K562 (cell line): Measurements from ENCODE around the gene COL5A1.

Experiments used
- CBFA2T3 ChIP-seq: fragments of 450-650 bp; IDR thresholded peaks from 2 replicates; pipeline ENCODE4 v1.6.1; 2017
- EZH2 ChIP-seq: IDR thresholded peaks from 2 replicates; pipeline ENCODE4 v1.6.1; 2012; ENCODE audit warnings: low read depth, mild to moderate bottlenecking, inconsistent platforms, low read length, borderline replicate concordance
- GATA2 ChIP-seq: sonication (generic); formaldehyde crosslinking; IDR thresholded peaks from 2 replicates; pipeline ENCODE4 v1.4.0; 2020; ENCODE audit warnings: mild to moderate bottlenecking, missing genetic modification reagents
- TF ChIP-seq, protein P1 (sequence below): IDR thresholded peaks from 3 replicates; pipeline ENCODE4 v1.6.1; 2011; ENCODE audit warnings: borderline replicate concordance, mild to moderate bottlenecking, moderate library complexity; ENCODE audit not compliant: insufficient read length; ENCODE audit errors: extremely low read depth
- TF ChIP-seq, protein P2 (sequence below): sonication (generic); formaldehyde crosslinking; IDR thresholded peaks from 2 replicates; pipeline ENCODE4 v1.8.1; 2022; ENCODE audit warnings: missing genetic modification reagents

DNA sequence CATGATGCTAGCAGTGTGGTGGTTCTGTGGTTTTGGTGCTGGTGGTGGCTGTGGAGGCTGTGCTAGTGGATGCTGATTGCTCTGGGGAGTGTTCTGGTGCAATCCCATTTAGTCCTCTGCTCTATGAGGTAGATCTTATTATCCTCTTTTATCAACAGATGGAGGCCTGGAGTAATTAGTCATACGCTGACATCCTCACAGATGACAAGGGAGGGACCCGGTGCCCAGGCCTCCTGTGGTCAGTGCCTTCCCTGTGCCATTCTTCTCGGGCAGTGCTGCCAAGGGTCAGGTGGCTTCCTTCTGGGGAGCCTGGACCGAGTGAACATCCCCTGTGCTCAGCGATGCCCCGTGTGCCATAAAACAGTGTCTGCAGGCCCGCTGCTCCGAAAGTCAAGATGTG is 74.5 kb downstream of the COL5A1 start:
- TF ChIP-seq EZH2, result no peak
- TF ChIP-seq GATA2 (CRISPR knock-in tag), result no peak
- TF ChIP-seq, protein P1, sequence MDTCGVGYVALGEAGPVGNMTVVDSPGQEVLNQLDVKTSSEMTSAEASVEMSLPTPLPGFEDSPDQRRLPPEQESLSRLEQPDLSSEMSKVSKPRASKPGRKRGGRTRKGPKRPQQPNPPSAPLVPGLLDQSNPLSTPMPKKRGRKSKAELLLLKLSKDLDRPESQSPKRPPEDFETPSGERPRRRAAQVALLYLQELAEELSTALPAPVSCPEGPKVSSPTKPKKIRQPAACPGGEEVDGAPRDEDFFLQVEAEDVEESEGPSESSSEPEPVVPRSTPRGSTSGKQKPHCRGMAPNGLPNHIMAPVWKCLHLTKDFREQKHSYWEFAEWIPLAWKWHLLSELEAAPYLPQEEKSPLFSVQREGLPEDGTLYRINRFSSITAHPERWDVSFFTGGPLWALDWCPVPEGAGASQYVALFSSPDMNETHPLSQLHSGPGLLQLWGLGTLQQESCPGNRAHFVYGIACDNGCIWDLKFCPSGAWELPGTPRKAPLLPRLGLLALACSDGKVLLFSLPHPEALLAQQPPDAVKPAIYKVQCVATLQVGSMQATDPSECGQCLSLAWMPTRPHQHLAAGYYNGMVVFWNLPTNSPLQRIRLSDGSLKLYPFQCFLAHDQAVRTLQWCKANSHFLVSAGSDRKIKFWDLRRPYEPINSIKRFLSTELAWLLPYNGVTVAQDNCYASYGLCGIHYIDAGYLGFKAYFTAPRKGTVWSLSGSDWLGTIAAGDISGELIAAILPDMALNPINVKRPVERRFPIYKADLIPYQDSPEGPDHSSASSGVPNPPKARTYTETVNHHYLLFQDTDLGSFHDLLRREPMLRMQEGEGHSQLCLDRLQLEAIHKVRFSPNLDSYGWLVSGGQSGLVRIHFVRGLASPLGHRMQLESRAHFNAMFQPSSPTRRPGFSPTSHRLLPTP, result no peak
- no peak for TF ChIP-seq CBFA2T3
- TF ChIP-seq, protein P2, sequence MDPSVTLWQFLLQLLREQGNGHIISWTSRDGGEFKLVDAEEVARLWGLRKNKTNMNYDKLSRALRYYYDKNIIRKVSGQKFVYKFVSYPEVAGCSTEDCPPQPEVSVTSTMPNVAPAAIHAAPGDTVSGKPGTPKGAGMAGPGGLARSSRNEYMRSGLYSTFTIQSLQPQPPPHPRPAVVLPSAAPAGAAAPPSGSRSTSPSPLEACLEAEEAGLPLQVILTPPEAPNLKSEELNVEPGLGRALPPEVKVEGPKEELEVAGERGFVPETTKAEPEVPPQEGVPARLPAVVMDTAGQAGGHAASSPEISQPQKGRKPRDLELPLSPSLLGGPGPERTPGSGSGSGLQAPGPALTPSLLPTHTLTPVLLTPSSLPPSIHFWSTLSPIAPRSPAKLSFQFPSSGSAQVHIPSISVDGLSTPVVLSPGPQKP (CRISPR knock-in tag), result no peak
